Stimulated activated CD8-positive, alpha-beta memory T cell treated with anti-CD3 and anti-CD28 coated beads, Interleukin-7, amount 100 ng/mL, for 1 hour (primary cell): ENCODE data around the gene BLTP3A.
"Not testable (repeated sequence)": the region's sequence is repeated elsewhere in the genome, so short reads cannot be mapped to it uniquely, and the experiment has no call there.

ENCODE experiments used
- DNase-seq, 2 donors: peaks; one replicate each; pipeline ENCODE4 v3.0.0-alpha.2; 2020; ENCODE audit warnings: low read depth in 2 of 2

The BLTP3A gene, protein sequence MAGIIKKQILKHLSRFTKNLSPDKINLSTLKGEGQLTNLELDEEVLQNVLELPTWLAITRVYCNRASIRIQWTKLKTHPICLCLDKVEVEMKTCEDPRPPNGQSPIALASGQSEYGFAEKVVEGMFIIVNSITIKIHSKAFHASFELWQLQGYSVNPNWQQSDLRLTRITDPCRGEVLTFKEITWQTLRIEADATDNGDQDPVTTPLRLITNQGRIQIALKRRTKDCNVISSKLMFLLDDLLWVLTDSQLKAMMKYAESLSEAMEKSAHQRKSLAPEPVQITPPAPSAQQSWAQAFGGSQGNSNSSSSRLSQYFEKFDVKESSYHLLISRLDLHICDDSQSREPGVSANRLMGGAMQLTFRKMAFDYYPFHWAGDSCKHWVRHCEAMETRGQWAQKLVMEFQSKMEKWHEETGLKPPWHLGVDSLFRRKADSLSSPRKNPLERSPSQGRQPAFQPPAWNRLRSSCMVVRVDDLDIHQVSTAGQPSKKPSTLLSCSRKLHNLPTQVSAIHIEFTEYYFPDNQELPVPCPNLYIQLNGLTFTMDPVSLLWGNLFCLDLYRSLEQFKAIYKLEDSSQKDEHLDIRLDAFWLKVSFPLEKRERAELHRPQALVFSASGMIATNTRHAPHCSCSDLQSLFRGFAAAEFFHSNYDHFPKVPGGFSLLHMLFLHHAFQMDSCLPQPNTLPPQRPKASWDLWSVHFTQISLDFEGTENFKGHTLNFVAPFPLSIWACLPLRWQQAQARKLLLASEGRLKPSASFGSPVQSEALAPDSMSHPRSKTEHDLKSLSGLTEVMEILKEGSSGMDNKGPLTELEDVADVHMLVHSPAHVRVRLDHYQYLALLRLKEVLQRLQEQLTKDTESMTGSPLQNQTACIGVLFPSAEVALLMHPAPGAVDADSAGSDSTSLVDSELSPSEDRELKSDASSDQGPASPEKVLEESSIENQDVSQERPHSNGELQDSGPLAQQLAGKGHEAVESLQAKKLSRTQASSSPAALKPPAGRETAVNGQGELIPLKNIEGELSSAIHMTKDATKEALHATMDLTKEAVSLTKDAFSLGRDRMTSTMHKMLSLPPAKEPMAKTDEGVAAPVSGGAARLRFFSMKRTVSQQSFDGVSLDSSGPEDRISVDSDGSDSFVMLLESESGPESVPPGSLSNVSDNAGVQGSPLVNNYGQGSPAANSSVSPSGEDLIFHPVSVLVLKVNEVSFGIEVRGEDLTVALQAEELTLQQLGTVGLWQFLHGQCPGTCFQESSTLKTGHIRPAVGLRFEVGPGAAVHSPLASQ (N-terminal part only)

DNA sequence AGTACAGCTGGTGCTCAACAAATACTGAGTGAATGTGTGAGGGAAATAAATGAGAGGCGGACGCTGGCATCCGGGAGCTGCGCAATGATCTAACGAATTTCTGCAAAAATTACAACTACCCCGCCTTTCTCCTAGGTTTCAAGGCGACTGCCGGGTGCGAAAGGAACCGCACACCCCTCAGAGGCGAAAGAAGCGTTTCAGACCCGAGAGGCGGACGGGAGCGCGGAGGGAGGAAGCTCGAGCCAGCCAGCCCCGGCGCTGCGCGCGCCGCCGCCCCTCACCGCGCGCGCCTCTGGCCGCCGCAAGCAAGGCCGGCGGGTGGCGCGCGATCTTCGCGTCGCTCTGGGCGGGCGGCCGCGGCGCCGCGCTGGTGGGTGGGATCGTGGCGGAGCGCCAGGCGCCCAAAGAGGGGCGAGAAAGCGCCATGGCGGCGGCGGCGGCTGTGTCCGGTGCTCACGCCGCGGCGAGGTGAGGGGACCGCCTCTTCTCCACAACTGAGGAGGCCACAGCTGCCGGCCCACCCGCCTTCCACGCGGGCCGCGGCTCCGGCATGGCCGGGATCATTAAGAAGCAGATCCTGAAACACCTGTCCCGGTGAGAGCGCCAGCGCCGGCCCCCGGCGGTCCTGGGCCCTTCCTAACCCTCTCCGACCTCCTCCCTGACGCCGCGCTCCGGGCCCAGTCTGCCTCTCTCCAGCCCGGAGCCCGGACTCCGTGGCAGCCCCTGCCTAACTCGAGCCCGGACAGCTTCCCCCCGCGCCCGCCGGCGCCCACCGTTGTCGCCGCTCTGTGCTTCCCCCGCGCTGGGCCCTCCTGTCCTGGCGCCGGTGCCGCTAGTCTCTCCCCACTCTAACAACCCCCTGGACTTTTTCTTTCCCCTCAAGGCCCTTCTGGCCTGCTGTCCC, at the start of gene BLTP3A:
BLTP3A (plus strand) TSS at position 383 of the 904 bp plus-strand sequence; CDS start at position 551, 168 bp downstream.
- DNase-seq = peak; percentile 49 to 53

DNA sequence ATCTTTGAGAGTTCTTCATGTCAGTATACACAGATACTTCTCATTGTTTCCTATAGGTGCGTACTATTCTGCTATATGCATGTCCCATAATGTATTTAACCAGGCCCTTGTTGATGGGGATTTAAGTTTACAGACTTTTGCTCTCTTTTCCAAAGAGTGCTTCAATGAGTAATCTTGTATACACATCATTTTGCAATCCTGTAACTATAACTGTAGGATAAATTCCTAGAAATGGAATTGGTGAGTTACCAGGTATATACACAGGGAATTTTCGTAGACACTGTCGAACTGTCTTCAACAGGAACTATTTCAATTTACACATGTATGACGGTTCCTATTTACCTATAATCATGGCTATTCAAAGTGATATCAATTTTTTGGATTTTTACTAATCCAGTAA, 49.8 kb upstream of the BLTP3A start:
- no peak for DNase-seq

DNA sequence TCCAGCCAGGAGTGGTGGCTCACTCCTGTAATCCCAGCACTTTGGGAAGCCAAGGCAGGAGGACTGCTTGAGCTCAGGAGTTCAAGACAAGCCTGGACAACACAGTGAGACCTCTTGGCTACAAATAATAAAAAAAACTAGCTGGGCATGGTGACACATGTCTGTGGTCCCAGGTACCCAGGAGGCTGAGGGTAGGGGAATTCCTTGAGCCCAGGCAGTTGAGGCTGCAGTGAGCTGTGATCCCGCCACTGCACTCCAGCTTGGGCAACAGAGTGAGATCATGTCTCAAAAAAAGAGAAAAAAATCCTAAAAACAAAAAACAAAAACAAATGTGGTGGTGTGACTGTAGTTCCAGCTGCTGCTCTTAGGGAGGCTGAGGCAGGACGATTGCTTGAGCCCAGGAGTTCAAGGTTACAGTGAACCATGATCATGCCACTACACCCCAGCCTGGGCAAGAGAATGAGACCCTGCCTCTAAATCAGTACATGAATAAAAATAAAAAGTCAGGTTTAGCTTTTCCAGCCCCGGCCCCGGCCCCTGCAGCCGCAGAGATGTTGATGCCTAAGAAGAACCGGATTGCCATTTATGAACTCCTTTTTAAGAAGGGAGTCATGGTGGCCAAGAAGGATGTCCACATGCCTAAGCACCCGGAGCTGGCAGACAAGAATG, 48.1 kb upstream of the BLTP3A start:
- DNase-seq = no peak

DNA sequence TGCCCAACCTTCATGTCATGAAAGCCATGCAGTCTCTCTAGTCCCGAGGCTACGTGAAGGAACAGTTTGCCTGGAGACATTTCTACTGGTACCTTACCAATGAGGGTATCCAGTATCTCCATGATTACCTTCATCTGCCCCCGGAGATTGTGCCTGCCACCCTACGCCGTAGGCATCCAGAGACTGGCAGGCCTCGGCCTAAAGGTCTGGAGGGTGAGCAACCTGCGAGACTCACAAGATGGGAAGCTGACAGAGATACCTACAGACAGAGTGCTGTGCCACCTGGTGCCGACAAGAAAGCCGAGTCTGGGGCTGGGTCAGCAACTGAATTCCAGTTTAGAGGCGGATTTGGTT, 47.6 kb upstream of the BLTP3A start:
- not testable (repeated sequence) for DNase-seq

DNA sequence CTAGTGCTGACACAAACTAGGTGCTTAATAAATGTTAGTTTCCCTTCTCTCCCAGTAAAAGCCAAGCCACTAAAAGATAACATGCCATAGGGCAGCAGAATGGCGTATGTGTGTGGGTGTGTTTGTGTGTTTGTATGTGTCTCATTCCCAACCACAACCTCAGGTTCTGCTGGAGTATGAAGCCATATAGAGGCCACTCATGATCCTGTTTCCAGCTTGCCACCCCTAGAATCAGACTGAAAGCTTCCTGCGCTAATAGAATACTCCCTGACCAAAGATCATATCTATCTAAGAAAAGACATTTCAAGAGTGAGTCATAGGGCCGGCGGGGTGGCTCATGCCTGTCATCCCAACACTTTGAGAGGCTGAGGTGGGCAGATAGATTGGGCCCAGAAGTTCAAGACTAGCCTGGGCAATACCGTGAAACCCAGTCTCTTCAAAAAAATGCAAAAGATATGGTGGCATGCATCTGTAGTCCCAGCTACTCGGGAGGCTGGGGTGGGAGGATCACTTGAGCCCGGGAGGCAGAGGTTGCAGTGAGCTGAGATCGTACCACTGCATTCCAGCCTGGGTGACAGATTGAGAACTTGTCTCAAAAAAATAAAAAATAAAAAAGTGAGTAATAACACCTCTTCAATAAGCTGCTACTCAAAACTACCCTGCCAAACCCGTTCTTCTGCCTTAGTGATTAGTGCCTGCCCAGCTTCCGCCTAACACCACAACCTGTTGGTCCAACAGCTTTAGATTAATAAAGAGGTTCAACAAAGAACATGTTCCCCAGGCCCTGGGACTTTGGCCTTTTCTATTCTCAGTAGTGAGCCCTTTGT, 46.4 kb upstream of the BLTP3A start:
- DNase-seq = no peak

DNA sequence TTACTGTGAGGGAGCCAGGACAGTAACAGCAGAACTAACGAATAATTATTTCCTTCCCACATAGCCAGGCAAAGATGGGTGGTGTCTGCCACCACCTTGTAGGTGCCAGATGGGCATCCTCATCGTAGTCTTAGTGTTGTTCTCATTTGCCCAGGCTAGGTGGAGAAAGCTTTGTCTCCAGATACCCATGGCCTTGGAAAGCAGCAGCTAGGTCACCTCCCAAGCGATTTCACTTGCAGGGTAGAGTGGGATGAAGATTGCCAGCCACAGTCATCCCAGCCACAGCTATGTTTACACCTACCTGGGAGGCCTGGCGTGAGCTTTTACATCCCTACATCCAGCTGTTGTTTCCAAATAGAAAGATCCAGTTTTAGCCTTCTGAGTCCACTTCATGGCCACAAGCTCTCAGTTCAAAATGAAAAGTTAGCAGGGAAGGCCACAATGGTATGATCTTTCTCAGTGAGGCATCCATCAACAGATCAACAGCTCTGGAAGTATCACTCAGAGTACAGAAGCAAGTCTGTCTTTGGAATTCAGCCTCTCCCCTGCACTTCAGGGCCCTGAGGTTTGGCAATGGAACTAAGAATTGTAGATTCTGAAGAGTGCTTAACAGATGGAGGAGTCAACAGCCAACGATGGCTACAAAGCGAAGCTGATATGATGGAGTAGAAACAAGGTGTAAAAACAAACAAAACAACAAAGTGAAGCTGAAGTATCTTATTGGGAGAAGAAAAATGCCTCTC, 45.6 kb upstream of the BLTP3A start:
- DNase-seq = no peak

DNA sequence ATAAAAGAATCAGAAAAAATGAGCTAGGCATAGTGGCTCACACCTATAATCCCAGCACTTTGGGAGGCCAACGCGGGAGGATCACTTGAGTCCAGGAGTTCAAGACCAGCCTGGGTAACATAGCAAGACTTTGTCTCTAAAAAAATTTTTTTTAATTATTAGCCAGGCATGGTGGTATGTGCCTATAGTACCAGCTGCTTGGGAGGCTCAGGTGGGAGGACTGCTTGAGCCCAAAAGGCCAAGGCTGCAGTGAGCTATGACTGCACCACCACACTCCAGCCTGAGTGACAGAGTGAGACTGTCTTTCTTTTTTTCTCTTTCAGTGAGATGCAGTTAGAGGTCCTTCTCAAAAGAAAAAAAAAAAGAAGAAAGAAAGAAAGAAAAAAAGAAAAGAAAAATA, 43.1 kb upstream of the BLTP3A start:
- no peak for DNase-seq

DNA sequence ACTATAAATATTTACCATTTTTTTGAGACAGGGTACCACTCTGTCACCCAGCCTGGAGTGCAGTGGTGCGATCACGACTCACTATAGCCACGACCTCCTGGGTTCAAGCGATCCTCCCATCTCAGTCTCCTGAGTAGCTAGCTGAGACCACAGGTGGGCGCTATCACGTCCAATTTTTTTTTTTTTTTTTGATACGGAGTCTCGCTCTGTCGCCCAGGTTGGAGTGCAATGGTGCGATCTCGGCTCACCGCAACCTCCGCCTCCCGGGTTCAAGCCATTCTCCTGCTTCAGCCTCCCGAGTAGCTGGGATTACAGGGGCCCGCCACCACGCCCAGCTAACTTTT, 35.4 kb upstream of the BLTP3A start:
- DNase-seq = not testable (repeated sequence)

DNA sequence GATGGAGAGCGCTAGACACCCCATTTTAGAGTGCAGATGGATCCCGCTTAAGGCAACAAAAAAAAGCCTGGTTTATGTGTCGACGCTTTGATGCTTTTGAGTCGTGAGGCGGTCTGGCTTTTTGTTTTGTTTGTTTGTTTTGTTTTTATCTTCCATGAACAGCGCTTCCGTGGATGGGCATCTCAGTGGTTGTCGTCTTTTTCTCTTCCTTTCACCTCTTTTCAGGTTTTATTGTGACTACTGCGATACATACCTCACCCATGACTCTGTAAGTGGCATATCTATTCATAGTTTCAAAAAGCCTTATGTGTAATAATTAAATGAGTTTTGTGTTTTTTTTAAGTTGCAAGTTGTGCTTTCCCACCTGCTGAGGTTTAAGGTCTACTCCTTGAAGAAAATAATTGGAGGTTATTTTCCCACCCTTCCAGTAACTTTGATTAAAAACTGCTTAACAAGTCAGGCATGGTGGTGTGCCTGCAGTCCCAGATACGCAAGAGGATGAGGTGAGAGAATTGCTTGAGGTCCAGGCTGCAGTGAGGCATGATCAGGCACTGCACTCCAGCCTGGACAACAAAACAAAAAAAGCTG, 34.1 kb upstream of the BLTP3A start:
- no peak for DNase-seq

DNA sequence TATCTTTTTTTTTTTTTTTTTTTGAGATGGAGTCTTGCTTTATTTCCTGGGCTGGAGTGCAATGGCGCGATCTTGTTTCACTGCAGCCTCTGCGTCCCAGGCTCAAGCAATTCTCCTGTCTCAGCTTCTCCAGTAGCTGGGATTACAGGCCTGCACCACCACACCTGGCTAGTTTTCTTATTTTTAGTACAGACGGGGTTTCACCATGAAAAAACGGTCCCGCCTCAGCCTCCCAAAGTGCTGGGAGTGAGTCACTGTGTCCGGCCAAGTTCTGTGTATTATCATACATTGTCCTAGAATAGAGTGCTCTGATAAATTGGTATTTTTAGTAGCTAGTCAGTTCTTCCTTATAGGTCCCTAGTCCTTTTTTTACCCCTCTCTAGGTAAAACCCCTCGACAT, 31.8 kb upstream of the BLTP3A start:
- no peak for DNase-seq

DNA sequence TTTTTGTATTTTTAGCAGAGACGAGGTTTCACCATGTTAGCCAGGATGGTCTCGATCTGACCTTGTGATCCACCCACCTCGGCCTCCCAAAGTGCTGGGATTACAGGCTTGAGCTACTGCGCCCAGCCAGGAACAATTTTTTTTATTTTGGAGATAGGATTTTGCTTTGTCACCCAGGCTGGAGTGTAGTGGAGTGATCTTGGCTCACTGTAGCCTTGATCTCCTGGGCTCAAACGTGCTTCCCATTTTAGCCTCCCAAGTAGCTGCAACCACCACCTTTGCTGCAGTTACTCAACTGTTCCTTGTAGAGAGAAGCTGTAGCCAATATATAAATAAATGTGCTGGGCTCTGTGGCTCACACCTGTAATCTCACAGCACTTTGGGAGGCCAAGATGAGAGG, 30.2 kb upstream of the BLTP3A start:
- not testable (repeated sequence) for DNase-seq

DNA sequence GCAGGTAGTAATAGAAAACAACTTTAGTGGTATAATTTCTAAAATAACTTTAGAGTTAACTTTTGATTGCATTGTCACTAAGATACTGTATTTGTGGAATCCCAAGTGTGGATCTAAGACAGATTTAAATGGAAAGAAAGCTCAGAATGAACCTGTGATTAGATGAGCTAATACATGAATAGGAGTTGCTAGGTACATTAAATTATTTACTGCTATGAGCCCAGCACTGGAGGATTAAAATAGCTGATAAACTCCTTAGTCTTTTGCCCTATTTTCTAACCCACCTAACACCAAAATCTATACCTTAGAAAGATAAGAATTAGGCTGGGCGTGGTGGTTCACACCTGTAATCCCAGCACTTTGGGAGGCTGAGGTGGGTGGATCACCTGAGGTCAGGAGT, 23.7 kb upstream of the BLTP3A start:
- DNase-seq = no peak

DNA sequence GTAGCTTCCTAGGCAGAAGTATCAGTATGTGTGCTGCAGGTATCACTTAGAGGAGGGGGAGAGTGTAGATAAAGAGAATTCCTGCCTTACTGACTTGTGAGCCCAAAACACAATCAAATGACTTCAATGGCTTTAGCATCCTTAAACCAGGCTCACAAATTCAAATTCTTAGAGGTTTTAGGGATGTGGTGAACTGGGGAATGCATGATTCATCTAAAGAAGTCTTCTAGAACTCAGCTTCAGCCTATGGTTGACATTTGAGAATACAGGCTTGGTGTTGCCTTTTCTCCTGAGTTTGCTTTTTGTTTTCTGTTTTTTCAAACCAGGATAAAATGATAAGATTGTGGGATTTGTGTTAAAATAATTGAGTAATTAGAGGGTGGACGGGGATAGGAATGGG, 20.2 kb upstream of the BLTP3A start:
- DNase-seq = no peak

DNA sequence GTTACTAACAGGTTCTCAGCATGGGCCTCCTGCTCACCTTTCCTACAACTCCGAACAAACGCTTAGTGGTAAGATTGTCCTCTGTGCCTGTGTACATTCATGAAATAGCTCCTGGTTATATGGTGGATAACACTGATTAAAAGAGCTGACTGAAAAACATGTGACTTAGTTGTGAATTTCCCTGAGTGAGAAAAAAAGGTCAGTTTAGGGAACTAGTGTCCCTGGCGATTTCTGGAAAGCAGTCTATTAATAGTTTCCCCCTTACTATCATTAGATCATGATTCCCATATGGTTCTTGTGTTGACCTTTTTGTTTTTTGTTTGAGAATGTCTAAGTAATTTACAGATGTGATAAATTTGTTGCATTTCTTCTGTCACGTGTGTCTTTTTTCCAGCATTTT, 18.9 kb upstream of the BLTP3A start:
- DNase-seq = no peak

DNA sequence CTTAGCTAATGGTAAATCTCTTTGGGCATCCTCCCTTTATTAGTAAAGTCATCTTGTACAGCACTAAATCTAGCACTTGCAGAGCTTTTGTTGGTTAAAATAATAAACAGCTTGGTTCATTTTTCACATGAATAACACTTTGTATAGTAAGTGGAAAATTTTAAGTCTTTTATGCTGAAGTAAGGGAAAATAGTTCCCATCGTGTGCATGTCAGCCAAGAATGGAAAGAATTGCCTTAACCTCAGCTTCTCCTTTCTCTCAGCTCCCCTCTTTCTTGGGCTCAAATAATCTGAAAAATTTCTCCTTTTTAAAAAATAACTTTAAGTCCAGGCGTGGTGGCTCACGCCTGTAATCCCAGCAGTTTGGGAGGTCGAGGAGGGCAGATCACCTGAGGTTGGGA, 18.0 kb upstream of the BLTP3A start:
- DNase-seq = no peak

DNA sequence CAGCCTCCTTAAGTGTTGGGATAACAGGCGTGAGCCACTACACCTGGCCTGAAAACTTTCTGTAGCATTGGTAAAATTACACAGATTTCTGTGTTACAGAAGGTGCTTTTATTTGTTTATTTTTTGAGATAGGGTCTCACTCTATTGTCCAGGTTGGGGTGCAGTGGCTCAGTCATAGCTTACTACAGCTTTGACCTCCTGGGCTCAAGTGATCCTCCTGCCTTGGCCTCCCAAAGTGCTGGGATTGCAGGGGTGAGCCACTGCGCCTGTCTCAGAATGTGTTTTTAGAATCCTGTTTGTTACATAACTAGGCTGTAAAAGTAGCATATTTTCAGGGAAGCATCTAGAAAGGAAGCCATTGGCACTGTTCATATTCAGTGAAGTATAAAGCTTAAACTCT, 16.9 kb upstream of the BLTP3A start:
- DNase-seq = no peak

DNA sequence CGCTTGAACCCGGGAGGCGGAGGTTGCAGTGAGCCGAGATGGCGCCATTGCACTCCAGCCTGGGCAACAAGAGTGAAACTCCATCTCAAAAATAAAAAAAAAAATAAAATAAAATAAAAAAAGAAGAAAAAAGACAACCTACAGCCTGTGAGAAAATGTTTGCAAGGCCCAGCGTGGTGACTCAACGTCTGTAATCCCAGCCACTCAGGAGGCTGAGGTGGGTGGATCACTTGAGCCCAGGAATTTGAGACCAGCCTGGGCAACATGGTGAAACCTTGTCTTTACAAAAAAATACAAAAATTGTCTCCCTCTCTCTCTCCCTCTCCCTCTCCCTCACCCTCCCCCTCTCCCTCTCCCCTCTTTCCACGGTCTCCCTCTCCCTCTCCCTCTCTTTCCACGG, 6.5 kb upstream of the BLTP3A start:
- DNase-seq = not testable (repeated sequence)

DNA sequence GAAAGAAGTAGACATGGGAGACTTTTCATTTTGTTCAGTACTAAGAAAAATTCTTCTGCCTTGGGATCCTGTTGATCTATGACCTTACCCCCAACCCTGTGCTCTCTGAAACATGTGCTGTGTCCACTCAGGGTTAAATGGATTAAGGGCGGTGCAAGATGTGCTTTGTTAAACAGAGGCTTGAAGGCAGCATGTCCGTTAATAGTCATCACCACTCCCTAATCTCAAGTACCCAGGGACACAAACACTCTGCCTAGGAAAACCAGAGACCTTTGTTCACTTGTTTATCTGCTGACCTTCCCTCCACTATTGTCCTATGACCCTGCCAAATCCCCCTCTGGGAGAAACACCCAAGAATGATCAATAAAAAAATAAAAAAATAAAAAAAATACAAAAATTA, 4.7 kb upstream of the BLTP3A start:
- not testable (repeated sequence) for DNase-seq

DNA sequence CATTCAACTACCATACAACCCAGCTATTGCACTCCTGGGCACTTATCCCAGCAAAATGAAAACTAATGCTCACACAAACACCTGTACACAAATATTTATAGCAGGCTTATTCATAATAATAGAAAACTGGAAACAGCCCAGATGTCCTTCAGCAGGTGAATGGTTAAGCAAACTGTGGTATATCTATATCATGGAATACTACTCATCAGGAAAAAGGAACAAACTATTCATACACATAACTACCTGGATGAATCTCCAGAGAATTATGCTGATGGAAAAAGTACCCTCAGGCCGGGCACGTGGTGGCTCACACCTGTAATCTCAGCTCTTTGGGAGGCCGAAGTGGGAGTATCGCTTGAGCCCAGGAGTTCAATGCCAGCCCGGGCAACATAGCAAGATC, 3.8 kb upstream of the BLTP3A start:
- DNase-seq = no peak
